Kidney epithelial cell (primary cell): ENCODE measurements around the gene ACSF3. TPM values are rescaled to one million over a fixed set of nuclear protein-coding genes. Genes with fewer than 3 reads are reported as not detected.
"Not testable (repeated sequence)": the region's sequence is repeated elsewhere in the genome, so short reads cannot be mapped to it uniquely, and the experiment has no call there.

Source experiments
- DNase-seq: peaks from one replicate; pipeline ENCODE4 v3.0.0-alpha.2; 2010; ENCODE audit warnings: low read depth
- H3K27me3 ChIP-seq: 2 replicates; pipeline ENCODE4 v1.6.0; 2011; ENCODE audit warnings: low read length; ENCODE audit not compliant: control insufficient read depth, insufficient read depth
- H3K36me3 ChIP-seq: 2 replicates; pipeline ENCODE4 v1.5.1; 2011; ENCODE audit warnings: low read length; ENCODE audit not compliant: control insufficient read depth, insufficient read depth
- H3K4me3 ChIP-seq: 2 replicates; pipeline ENCODE4 v1.5.1; 2011; ENCODE audit warnings: low read depth, mild to moderate bottlenecking, control low read depth, low read length
- total RNA-seq: library from RNA; depleted of rRNA; stranded (reverse); fragments of >200 nt; gene quantifications from 2 replicates; pipeline ENCODE4 v1.2.3, GENCODE V29; 2015
- TF ChIP-seq, protein P1 (sequence below): IDR thresholded peaks from 2 replicates; pipeline ENCODE4 v1.5.1; 2011; ENCODE audit warnings: mild to moderate bottlenecking, moderate library complexity, low read length, control low read depth, inconsistent platforms; ENCODE audit not compliant: insufficient read depth, poor library complexity, severe bottlenecking

The ACSF3 gene
- total RNA-seq, 1 donor from 2014 or later: 36.9 TPM

DNA sequence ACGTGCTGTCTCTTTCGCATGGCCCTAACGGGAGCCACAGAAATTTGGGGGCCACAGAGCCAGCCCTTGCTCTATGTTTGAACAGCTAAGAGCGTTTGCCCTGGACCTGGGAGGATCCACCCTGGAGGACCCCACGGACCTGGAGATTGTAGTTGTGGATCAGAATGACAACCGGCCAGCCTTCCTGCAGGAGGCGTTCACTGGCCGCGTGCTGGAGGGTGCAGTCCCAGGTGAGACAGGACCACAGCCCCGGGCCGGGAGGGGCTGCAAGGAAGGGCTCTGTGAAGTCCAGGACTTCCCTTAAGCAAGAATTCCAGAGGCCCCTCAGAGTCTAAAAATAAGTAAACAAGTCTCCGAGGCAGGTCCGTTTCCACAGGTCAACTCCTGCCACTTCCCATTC is 89.8 kb downstream of the ACSF3 start:
- Histone ChIP-seq H3K4me3 (no peak overlapping the region), H3K27me3 (peaks cover 15% of the 10 kb centered on the region), H3K36me3 (no peaks in the 10 kb centered on the region)
- TF ChIP-seq, protein P1, sequence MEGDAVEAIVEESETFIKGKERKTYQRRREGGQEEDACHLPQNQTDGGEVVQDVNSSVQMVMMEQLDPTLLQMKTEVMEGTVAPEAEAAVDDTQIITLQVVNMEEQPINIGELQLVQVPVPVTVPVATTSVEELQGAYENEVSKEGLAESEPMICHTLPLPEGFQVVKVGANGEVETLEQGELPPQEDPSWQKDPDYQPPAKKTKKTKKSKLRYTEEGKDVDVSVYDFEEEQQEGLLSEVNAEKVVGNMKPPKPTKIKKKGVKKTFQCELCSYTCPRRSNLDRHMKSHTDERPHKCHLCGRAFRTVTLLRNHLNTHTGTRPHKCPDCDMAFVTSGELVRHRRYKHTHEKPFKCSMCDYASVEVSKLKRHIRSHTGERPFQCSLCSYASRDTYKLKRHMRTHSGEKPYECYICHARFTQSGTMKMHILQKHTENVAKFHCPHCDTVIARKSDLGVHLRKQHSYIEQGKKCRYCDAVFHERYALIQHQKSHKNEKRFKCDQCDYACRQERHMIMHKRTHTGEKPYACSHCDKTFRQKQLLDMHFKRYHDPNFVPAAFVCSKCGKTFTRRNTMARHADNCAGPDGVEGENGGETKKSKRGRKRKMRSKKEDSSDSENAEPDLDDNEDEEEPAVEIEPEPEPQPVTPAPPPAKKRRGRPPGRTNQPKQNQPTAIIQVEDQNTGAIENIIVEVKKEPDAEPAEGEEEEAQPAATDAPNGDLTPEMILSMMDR: no peak
- DNase-seq: no peak

DNA sequence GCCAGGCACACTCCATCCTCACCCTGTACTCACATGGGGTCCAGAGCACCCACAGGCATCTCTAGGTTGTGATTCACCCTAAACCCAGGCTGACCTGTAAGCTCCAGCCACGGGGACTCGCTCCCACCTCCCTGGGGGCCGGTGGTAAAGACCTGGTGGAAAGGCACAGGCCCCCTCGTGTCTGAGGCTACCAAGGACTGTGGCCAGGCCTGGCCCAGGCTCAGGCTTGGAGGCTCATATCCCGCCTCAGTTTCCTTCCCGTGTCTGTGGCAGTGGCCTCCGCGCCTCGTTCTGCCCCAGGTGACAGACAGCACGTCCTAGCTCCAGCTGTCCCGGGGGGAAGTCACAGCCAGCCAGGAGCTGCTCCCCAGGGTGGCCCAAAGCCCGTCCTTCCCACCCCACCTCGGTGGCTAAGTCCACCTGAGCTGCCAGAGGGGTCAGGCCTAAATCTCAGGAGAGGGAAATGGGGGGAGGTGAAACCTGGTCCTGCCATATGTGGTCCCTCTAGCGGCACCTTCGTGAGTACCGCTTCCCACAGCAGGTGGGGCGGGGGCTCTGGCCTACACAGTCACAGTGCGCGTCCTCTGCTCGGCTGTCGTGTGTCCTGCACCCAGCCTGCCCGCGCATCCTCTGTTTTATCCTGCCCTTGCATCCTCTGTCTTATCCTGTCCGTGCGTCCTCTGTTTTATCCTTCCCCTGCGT is 90.5 kb downstream of the ACSF3 start:
- Histone ChIP-seq H3K4me3 (no peak overlapping the region), H3K27me3 (peaks cover 12% of the 10 kb centered on the region), H3K36me3 (no peaks in the 10 kb centered on the region)
- DNase-seq: no peak
- TF ChIP-seq, protein P1: no peak

DNA sequence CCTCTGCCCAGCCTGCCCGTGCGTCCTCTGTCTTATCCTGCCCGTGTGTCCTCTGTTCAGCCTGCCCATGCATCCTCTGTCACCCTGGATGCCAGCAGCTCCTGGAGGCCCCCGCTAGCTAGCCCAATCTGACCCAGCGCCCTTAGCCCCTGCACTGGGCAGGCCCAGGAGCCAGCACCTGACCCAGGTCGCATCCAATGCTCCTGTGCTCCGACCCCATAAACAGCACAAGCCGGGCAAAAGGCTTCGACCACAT is 91.0 kb downstream of the ACSF3 start:
- no peak overlapping the region for H3K4me3 ChIP-seq
- peaks cover 12% of the 10 kb centered on the region for H3K27me3 ChIP-seq
- TF ChIP-seq, protein P1: no peak
- DNase-seq: no peak
- H3K36me3 ChIP-seq: no peaks in the 10 kb centered on the region

DNA sequence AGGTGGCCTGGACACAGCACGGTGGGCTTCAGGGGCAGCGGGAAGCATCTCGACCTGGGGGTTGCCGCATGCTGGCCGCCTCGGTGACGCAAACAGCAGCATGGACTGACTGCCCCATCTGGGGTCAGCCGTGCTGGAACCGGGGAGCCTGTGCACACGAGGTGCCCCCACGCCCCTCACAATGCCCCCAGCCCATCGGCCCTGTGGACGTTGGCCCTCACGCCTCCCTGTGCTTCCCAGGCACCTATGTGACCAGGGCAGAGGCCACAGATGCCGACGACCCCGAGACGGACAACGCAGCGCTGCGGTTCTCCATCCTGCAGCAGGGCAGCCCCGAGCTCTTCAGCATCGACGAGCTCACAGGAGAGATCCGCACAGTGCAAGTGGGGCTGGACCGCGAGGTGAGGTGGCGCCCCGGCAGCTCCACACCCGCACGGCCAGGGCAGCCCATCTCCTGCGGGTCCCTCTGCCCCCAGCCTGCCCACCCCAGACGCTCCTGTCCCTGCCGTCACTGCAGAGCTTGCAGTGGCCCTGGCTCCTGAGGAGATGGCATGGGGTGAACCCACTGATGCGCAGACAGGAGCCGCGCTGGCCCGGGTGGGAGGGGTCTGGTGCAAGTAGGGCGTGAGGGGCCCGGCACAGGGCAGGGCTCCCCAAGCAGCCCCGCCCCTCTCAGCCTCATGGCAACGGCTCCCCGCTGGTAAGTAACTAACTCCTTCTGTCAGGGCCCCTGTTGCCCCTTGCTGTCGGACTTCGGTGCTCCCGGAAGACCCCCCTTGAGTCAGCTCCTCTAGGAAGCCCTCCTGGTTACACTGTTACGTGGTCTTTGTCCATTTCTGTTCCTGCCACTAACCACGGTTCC is 91.5 kb downstream of the ACSF3 start:
- Histone ChIP-seq H3K4me3 (no peak overlapping the region), H3K27me3 (peaks cover 14% of the 10 kb centered on the region), H3K36me3 (no peaks in the 10 kb centered on the region)
- TF ChIP-seq, protein P1: no peak
- DNase-seq: no peak

DNA sequence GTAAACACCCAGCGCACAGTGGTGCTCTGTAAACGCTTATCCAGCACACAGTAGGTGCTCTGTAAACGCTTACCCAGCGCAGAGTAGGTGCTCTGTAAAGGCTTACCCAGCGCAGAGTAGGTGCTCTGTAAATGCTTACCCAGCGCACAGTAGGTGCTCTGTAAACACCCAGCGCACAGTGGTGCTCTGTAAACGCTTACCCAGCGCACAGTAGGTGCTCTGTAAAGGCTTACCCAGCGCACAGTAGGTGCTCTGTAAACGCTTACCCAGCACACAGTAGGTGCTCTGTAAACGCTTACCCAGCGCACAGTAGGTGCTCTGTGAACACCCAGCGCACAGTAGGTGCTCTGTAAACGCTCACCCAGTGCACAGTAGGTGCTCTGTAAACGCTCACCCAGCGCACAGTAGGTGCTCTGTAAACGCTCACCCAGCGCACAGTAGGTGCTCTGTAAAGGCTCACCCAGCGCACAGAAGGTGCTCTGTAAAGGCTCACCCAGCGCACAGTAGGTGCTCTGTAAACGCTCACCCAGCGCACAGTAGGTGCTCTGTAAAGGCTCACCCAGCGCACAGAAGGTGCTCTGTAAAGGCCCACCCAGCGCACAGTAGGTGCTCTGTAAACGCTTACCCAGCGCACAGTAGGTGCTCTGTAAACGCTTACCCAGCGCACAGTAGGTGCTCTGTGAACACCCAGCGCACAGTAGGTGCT is 92.4 kb downstream of the ACSF3 start:
- H3K4me3 ChIP-seq, H3K36me3 ChIP-seq, DNase-seq: not testable (repeated sequence)
- H3K27me3 ChIP-seq: peaks cover 22% of the 10 kb centered on the region

DNA sequence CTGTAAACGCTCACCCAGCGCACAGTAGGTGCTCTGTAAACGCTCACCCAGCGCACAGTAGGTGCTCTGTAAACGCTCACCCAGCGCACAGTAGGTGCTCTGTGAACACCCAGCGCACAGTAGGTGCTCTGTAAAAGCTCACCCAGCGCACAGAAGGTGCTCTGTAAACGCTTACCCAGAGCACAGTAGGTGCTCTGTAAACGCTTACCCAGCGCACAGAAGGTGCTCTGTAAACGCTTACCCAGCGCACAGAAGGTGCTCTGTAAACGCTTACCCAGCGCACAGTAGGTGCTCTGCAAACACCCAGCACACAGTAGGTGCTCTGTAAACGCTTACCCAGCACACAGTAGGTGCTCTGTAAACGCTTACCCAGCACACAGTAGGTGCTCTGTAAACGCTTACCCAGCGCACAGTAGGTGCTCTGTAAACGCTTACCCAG is 93.0 kb downstream of the ACSF3 start:
- not testable (repeated sequence) for H3K36me3 ChIP-seq, DNase-seq, H3K4me3 ChIP-seq
- H3K27me3 ChIP-seq: peaks cover 28% of the 10 kb centered on the region
